HG03103 (cell line): ENCODE data around the gene MLC1.

Experiments used
- ATAC-seq: cut with Tn5 transposase; IDR thresholded peaks from one replicate; pipeline ENCODE4 v1.9.1; 2021; ENCODE audit warnings: low read depth; ENCODE audit not compliant: unreplicated experiment

Gene MLC1

GRCh38 chr22:50017701-50018224, 67.5 kb downstream of the MLC1 start:
- ATAC-seq = no peak

- no peak for ATAC-seq
Observed at GRCh38 chr22:50016988-50017700, 68.1 kb downstream of the MLC1 start.

- no peak for ATAC-seq
Observed at GRCh38 chr22:50016308-50016987, 68.8 kb downstream of the MLC1 start.

GRCh38 chr22:50015451-50016307, 69.5 kb downstream of the MLC1 start:
- no peak for ATAC-seq

- no peak for ATAC-seq
Observed at GRCh38 chr22:50014655-50015401, 70.4 kb downstream of the MLC1 start.

GRCh38 chr22:50014053-50014501, 71.1 kb downstream of the MLC1 start:
- no peak for ATAC-seq

- no peak for ATAC-seq
Observed at GRCh38 chr22:50012211-50013181, 72.7 kb downstream of the MLC1 start, which contains the start of gene IL17REL. TSS of gene IL17REL (minus strand) at chr22:50012765. CDS start at chr22:50012646, 119 bp downstream.

GRCh38 chr22:50011447-50012210, 73.6 kb downstream of the MLC1 start:
- no peak for ATAC-seq

GRCh38 chr22:50010676-50011446, 74.4 kb downstream of the MLC1 start:
- no peak for ATAC-seq

GRCh38 chr22:50009765-50010675, 75.2 kb downstream of the MLC1 start:
- no peak for ATAC-seq
